B cell (primary cell): Measurements from ENCODE around the gene SLC2A4.
A peak's percentile ranks its signal among the peaks of the same experiment; 100 is the strongest.

ENCODE experiments used
- CTCF ChIP-seq: fragments of 200-600 bp; IDR thresholded peaks from one replicate; pipeline ENCODE4 v1.8.0; 2022; ENCODE audit warnings: antibody characterized with exemption, mild to moderate bottlenecking
- EZH2 ChIP-seq: IDR thresholded peaks from 2 replicates; pipeline ENCODE4 v1.6.1; 2012; ENCODE audit warnings: borderline replicate concordance, low read depth, mild to moderate bottlenecking, moderate library complexity, low read length; ENCODE audit not compliant: insufficient read depth, poor library complexity, severe bottlenecking

- peak; percentile 91 for TF ChIP-seq CTCF
- TF ChIP-seq EZH2 = no peak
Measured at GRCh38 chr17:7280519-7281073, 922 bp upstream of the SLC2A4 start.
